GM12865 (cell line): Measurements from ENCODE around the gene ADTRP.

ENCODE experiments used
- DNase-seq: peaks from one replicate; pipeline ENCODE4 v3.0.0; 2010; ENCODE audit warnings: low read depth
- H3K4me3 ChIP-seq: 2 replicates; pipeline ENCODE4 v1.5.1; 2011; ENCODE audit warnings: mild to moderate bottlenecking, low read depth, low read length, control low read depth
- TF ChIP-seq, protein P1 (sequence below): IDR thresholded peaks from 2 replicates; pipeline ENCODE4 v1.5.1; 2011; ENCODE audit warnings: low read length, control low read depth, low read depth, inconsistent platforms; ENCODE audit not compliant: insufficient read depth; ENCODE audit errors: missing control alignments

ADTRP gene

DNA sequence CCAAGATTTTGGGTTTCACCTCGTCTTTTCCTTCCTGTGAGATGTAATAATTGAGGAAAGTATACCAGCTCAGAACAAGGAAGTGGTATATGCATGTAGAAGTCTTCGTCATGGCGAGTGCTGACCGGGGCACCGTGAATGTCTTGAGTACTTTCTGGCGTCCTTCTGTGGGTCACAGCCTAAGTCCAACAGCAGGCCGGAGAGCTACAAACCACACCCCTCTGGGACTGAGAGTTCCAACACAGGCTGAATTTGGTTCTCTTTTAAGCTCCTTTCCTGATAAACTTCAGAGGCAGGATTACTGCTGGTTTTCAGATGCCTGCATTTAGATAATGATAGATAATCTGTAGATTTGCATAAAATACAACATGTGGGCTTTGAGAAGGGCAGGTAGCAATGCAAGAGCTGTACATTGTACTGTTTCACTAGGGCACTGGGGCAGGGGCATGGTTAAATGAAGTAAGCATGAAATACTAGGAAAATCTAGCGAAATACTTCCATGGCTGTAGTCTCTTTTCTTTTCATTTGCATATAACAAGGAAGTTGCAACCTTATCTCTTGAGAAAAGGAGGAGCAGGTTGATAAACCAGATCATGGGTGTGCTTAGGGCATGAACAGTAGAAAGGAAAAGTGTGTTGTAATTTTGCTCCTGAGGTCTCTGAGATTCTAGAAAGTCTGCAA, at the start of gene ADTRP:
ADTRP (minus strand) TSS at position 156 of the 681 bp plus-strand sequence; CDS start at position 112, 44 bp downstream.
- TF ChIP-seq, protein P1, sequence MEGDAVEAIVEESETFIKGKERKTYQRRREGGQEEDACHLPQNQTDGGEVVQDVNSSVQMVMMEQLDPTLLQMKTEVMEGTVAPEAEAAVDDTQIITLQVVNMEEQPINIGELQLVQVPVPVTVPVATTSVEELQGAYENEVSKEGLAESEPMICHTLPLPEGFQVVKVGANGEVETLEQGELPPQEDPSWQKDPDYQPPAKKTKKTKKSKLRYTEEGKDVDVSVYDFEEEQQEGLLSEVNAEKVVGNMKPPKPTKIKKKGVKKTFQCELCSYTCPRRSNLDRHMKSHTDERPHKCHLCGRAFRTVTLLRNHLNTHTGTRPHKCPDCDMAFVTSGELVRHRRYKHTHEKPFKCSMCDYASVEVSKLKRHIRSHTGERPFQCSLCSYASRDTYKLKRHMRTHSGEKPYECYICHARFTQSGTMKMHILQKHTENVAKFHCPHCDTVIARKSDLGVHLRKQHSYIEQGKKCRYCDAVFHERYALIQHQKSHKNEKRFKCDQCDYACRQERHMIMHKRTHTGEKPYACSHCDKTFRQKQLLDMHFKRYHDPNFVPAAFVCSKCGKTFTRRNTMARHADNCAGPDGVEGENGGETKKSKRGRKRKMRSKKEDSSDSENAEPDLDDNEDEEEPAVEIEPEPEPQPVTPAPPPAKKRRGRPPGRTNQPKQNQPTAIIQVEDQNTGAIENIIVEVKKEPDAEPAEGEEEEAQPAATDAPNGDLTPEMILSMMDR = no peak
- no peak within 1 kb of the TSS for H3K4me3 ChIP-seq
- DNase-seq = no peak

DNA sequence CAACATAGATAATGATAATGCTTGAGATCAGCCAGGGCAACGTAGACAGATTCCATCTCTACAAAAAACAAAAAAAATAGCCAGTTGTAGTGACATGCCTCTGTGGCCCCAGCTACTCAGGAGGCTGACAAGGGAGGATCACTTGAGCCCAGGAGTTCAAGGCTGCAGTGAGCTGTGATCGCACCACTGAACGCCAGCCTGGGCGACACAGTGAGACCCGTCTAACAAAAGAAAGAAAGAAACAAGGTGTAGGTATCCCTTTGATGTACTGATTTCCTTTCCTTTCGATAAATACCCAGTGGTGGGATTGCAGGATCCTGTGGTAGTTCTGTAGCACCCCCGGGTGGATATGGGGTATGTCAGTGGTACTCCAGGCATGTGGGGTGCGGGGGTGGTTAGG, 48.2 kb upstream of the ADTRP start:
- no peak for DNase-seq
- no peak overlapping the region for H3K4me3 ChIP-seq
- TF ChIP-seq, protein P1 = no peak

GRCh38 chr6:11824986-11825385, 46.4 kb upstream of the ADTRP start:
- TF ChIP-seq, protein P1 = no peak
- peak; percentile 93 for DNase-seq

GRCh38 chr6:11822346-11822745, 43.7 kb upstream of the ADTRP start:
- no peak overlapping the region for H3K4me3 ChIP-seq
- TF ChIP-seq, protein P1 = peak; percentile 4
- DNase-seq = peak; percentile 45

More at GRCh38 chr6:11824986-11825385, 46.4 kb upstream of the ADTRP start:
- H3K4me3 ChIP-seq = no peak overlapping the region

DNA sequence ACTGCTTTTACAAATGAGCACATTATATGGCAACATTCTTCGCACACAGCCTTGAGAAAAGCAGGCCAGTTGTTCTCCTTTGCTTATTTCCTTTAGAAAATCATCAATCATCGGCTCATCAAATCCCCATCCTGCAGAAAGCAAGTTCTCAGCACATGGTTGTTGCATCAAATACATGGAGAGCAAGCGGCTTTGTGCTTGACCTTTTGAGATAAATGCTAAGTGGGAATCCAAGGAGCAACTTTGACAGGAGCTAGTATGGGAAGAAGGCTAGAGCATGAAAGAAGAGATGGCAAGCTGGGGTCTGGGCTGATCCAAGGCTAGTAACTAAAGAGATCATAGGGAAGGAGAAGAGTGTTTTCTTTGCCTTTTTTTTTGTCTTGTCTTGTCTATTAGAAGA, 43.2 kb upstream of the ADTRP start:
- DNase-seq = no peak
- H3K4me3 ChIP-seq = no peak overlapping the region
- TF ChIP-seq, protein P1 = no peak

GRCh38 chr6:11820821-11821220, 42.2 kb upstream of the ADTRP start:
- H3K4me3 ChIP-seq = no peak overlapping the region
- TF ChIP-seq, protein P1 = no peak
- DNase-seq = no peak

- TF ChIP-seq, protein P1 = no peak
- no peak for DNase-seq
- H3K4me3 ChIP-seq = no peak overlapping the region
Observed at GRCh38 chr6:11819486-11819885, 40.9 kb upstream of the ADTRP start.
